AG04449 (cell line): ENCODE measurements around the gene ESRP2.

ENCODE experiments used
- CTCF ChIA-PET: fragments of 350-600 bp; formaldehyde crosslinking; extraction: SDS; loops from one replicate; lab custom pipeline; 2021; ENCODE audit warnings: antibody characterized with exemption; lab: Yijun Ruan, JAX
- POLR2A ChIA-PET: fragments of 400-600, 350-600 bp; formaldehyde crosslinking; extraction: SDS; loops from one replicate; lab custom pipeline; 2020; ENCODE audit warnings: antibody characterized with exemption, inconsistent platforms; lab: Yijun Ruan, JAX
- DNase-seq: peaks from one replicate; pipeline ENCODE4 v3.0.0-alpha.2; 2010; ENCODE audit warnings: low read depth, low spot score
- H3K4me3 ChIP-seq: 2 replicates; pipeline ENCODE4 v1.5.1; 2011; ENCODE audit warnings: low read depth, mild to moderate bottlenecking, control low read depth, low read length
- CTCF ChIP-seq: IDR thresholded peaks from one replicate; pipeline ENCODE4 v1.5.1; 2011; ENCODE audit warnings: mild to moderate bottlenecking, moderate library complexity, low read length, control low read depth, inconsistent platforms; ENCODE audit not compliant: insufficient read depth; ENCODE audit errors: missing control alignments

The ESRP2 gene

GRCh38 chr16:68226116-68226515 lies 9.8 kb downstream of the ESRP2 start:
- CTCF ChIA-PET, result interaction anchor here (1.0 to 6.7 kb wide), 6 partner anchors 9 to 234 kb away, joined by 3 to 124 read pairs (median 10); no protein-coding TSS in a partner anchor
- DNase-seq, result no peak
- no peak overlapping the region for H3K4me3 ChIP-seq
- TF ChIP-seq CTCF, result no peak
- POLR2A ChIA-PET, result no interaction called here

GRCh38 chr16:68223072-68223471 lies 12.9 kb downstream of the ESRP2 start:
- no peak overlapping the region for H3K4me3 ChIP-seq
- ChIA-PET CTCF (no interaction called here), POLR2A (no interaction called here)
- TF ChIP-seq CTCF, result no peak
- no peak for DNase-seq

- POLR2A ChIA-PET, result no interaction called here
- CTCF ChIA-PET, result interaction anchor here (0.9 to 2.1 kb wide), 5 partner anchors 9 to 228 kb away, joined by 3 to 9 read pairs (median 7); no protein-coding TSS in a partner anchor
Measured at GRCh38 chr16:68219725-68220351, 16.1 kb downstream of the ESRP2 start.

GRCh38 chr16:68217506-68217905 lies 18.4 kb downstream of the ESRP2 start:
- H3K4me3 ChIP-seq, result no peak overlapping the region
- ChIA-PET CTCF (interaction anchor here (0.7 to 2.7 kb wide), 5 partner anchors 9 to 152 kb away, joined by 3 to 13 read pairs (median 3); no protein-coding TSS in a partner anchor), POLR2A (interaction anchor here (1.0 kb wide), 1 partner anchor 109 kb away, joined by 3 read pairs; no protein-coding TSS in a partner anchor)
- TF ChIP-seq CTCF, result no peak
- no peak for DNase-seq

More at GRCh38 chr16:68219725-68220351, 16.1 kb downstream of the ESRP2 start:
- TF ChIP-seq CTCF, result no peak
- no peak for DNase-seq
- no peak overlapping the region for H3K4me3 ChIP-seq

GRCh38 chr16:68216240-68216639 lies 19.7 kb downstream of the ESRP2 start:
- no peak for TF ChIP-seq CTCF
- CTCF ChIA-PET, result interaction anchor here (1.6 to 2.7 kb wide), 2 partner anchors 12 to 14 kb away, joined by 3 to 13 read pairs; no protein-coding TSS in a partner anchor
- H3K4me3 ChIP-seq, result no peak overlapping the region
- no peak for DNase-seq
- POLR2A ChIA-PET, result no interaction called here

GRCh38 chr16:68215302-68215701 lies 20.6 kb downstream of the ESRP2 start:
- TF ChIP-seq CTCF, result no peak
- CTCF ChIA-PET, result interaction anchor here (1.1 to 1.6 kb wide), 2 partner anchors 15 to 126 kb away, joined by 3 read pairs; no protein-coding TSS in a partner anchor
- no peak overlapping the region for H3K4me3 ChIP-seq
- DNase-seq, result no peak
- POLR2A ChIA-PET, result no interaction called here
